Aorta (tissue), 5 donors: Measurements from ENCODE around the gene TMEM266. TPM values are rescaled to one million over a fixed set of nuclear protein-coding genes. Genes with fewer than 3 reads are reported as not detected.

Experiments used
- ATAC-seq: fragments of 200-7000 bp; cut with Tn5 transposase; one replicate; pipeline ENCODE4 v1.9.1; 2022; ENCODE audit warnings: moderate library complexity; ENCODE audit not compliant: low FRiP score
- DNase-seq, 2 donors: peaks; one replicate each; pipeline ENCODE4 v3.0.0-alpha.2; 2020
- H3K27ac ChIP-seq, 2 donors: one replicate each; pipeline ENCODE4 v1.5.1; 2013; ENCODE audit warnings: low read length in 2 of 2, mild to moderate bottlenecking in 2 of 2, moderate library complexity in 2 of 2, control low read depth in 1 of 2, inconsistent platforms in 1 of 2, low read depth in 1 of 2
- H3K27me3 ChIP-seq, 2 donors: one replicate each; pipeline ENCODE4 v1.6.1; 2013; ENCODE audit warnings: control low read depth in 1 of 2, low read length in 1 of 2, mild to moderate bottlenecking in 1 of 2, moderate library complexity in 1 of 2; ENCODE audit not compliant: insufficient read depth in 2 of 2, control insufficient read depth in 1 of 2
- H3K36me3 ChIP-seq, 2 donors: one replicate each; pipeline ENCODE4 v1.6.1; 2013; ENCODE audit warnings: control low read depth in 1 of 2, low read length in 1 of 2, mild to moderate bottlenecking in 1 of 2; ENCODE audit not compliant: insufficient read depth in 2 of 2, control insufficient read depth in 1 of 2
- H3K4me1 ChIP-seq, 2 donors: one replicate each; pipeline ENCODE4 v1.6.1; 2013; ENCODE audit warnings: low read length in 2 of 2, control low read depth in 1 of 2, mild to moderate bottlenecking in 1 of 2, moderate library complexity in 1 of 2; ENCODE audit not compliant: insufficient read depth in 2 of 2, control insufficient read depth in 1 of 2
- H3K4me3 ChIP-seq, 2 donors: one replicate each; pipeline ENCODE4 v1.5.1; 2013; ENCODE audit warnings: low read length in 2 of 2, control low read depth in 1 of 2, mild to moderate bottlenecking in 1 of 2
- H3K9me3 ChIP-seq: one replicate; pipeline ENCODE4 v1.6.1; 2013; ENCODE audit warnings: mild to moderate bottlenecking, low read length; ENCODE audit not compliant: control insufficient read depth
- WGBS, 2 donors: extraction: QIAGEN DNeasy Blood & Tissue Kit; methylation state at CpG; one replicate each; pipeline ENCODE4 v1.1.7; 2013; 5-methylcytosine and 5-hydroxymethylcytosine counted together
- intact Hi-C, 2 donors: fragments of 100-400 bp; cut with DNase I; formaldehyde crosslinking; loops; one replicate each; pipeline versions ENCODE4 v1.14.2 to v1.15.0; 2022
- polyA plus RNA-seq, 2 donors: library from polyadenylated mRNA; stranded (reverse); fragments of 200-250 nt; gene quantifications; one replicate each; pipeline ENCODE4 v1.2.3, GENCODE V29; 2013
- total RNA-seq, 2 donors: library from RNA; stranded (reverse); fragmentation: NEBNext Ultra II Directional; extraction: Animal tissue kit (Norgen Biotek cat#: 25700); gene quantifications; one replicate each; pipeline ENCODE4 v1.2.1, GENCODE V29; 2021
- donor health status: healthy with polysubstance abuse.
- donor health status: Bipolar disorder and iron deficiency.
- donor health status: DM: no; HTN: no; CAD: no.
- donor health status: DM: no; HTN: no; CAD: no.
- donor health status: DM: yes; HTN: yes; CAD: no.

TMEM266 gene
- total and polyA plus RNA-seq, 4 donors: 0.26 TPM; not detected in 3

- H3K27ac ChIP-seq: peak overlapping the region in 1 of 2 donors; percentile 66
- ATAC-seq: no peak
- no peaks in the 10 kb centered on the region for H3K36me3 ChIP-seq
Measured at GRCh38 chr15:76195506-76196268, 135.9 kb downstream of the TMEM266 start.

GRCh38 chr15:76196269-76197231 lies 136.8 kb downstream of the TMEM266 start:
- peak; percentile 73 to 86 for DNase-seq
- no peak overlapping the region for H3K4me3 ChIP-seq
- peak; percentile 59 for ATAC-seq
- H3K36me3 ChIP-seq: no peaks in the 10 kb centered on the region
- H3K4me1 ChIP-seq: no peaks in the 10 kb centered on the region
- no peaks in the 10 kb centered on the region for H3K27me3 ChIP-seq
- peak overlapping the region in 1 of 2 donors; percentile 66 for H3K27ac ChIP-seq
- 10 to 14% methylated on average over 18 of the region's 18 CpGs for WGBS, 2 donors
- H3K9me3 ChIP-seq: no peaks in the 10 kb centered on the region
- intact Hi-C loops: loop anchor here in 1 of 2 donors (10.0 kb wide), 1 partner anchor 88 kb away; no protein-coding TSS in a partner anchor

More at GRCh38 chr15:76195506-76196268, 135.9 kb downstream of the TMEM266 start:
- Histone ChIP-seq H3K4me1 (no peaks in the 10 kb centered on the region), H3K9me3 (no peaks in the 10 kb centered on the region), H3K4me3 (no peak overlapping the region), H3K27me3 (no peaks in the 10 kb centered on the region)
- 91 to 92% methylated on average over 7 of the region's 7 CpGs for WGBS, 2 donors
- intact Hi-C loops: loop anchor here in 1 of 2 donors (10.0 kb wide), 1 partner anchor 89 kb away; no protein-coding TSS in a partner anchor
- peak in 1 of 2 donors; percentile 51 for DNase-seq

- Histone ChIP-seq H3K9me3 (no peaks in the 10 kb centered on the region), H3K27ac (no peak overlapping the region)
- intact Hi-C loops: loop anchor here in 1 of 2 donors (10.0 kb wide), 1 partner anchor 87 kb away; no protein-coding TSS in a partner anchor
Measured at GRCh38 chr15:76197703-76198455, 138.1 kb downstream of the TMEM266 start.

GRCh38 chr15:76198456-76199105 lies 138.8 kb downstream of the TMEM266 start:
- DNase-seq: no peak
- Histone ChIP-seq H3K36me3 (no peaks in the 10 kb centered on the region), H3K9me3 (no peaks in the 10 kb centered on the region), H3K4me1 (no peaks in the 10 kb centered on the region), H3K27ac (peak overlapping the region in 1 of 2 donors; percentile 45), H3K27me3 (no peaks in the 10 kb centered on the region), H3K4me3 (no peak overlapping the region)
- intact Hi-C loops: loop anchor here in 1 of 2 donors (10.0 kb wide), 1 partner anchor 86 kb away; no protein-coding TSS in a partner anchor
- no peak for ATAC-seq
- WGBS, 2 donors: 94 to 96% methylated on average over 6 of the region's 6 CpGs

More at GRCh38 chr15:76197703-76198455, 138.1 kb downstream of the TMEM266 start:
- no peak for ATAC-seq
- no peaks in the 10 kb centered on the region for H3K4me1 ChIP-seq
- H3K4me3 ChIP-seq: no peak overlapping the region
- H3K36me3 ChIP-seq: no peaks in the 10 kb centered on the region
- peak in 1 of 2 donors; percentile 72 for DNase-seq
- 93 to 95% methylated on average over 8 of the region's 8 CpGs for WGBS, 2 donors
- no peaks in the 10 kb centered on the region for H3K27me3 ChIP-seq

- Histone ChIP-seq H3K4me1 (no peaks in the 10 kb centered on the region), H3K4me3 (no peak overlapping the region), H3K27me3 (no peaks in the 10 kb centered on the region), H3K27ac (peak overlapping the region in 1 of 2 donors; percentile 45), H3K9me3 (no peaks in the 10 kb centered on the region), H3K36me3 (no peaks in the 10 kb centered on the region)
- WGBS, 2 donors: 34 to 43% methylated on average over 18 to 19 of the region's 19 CpGs
- intact Hi-C loops: loop anchor here in 1 of 2 donors (10.0 kb wide), 1 partner anchor 85 kb away; no protein-coding TSS in a partner anchor
- peak; percentile 90 to 93 for DNase-seq
- ATAC-seq: peak; percentile 20
Measured at GRCh38 chr15:76199106-76200082, 139.6 kb downstream of the TMEM266 start.

- H3K27me3 ChIP-seq: no peaks in the 10 kb centered on the region
- H3K36me3 ChIP-seq: no peaks in the 10 kb centered on the region
- ATAC-seq (no peak), DNase-seq (peak in 1 of 2 donors; percentile 61)
- no peaks in the 10 kb centered on the region for H3K9me3 ChIP-seq
- no peak overlapping the region for H3K4me3 ChIP-seq
- 96 to 98% methylated on average over 6 of the region's 6 CpGs for WGBS, 2 donors
- no peaks in the 10 kb centered on the region for H3K4me1 ChIP-seq
- H3K27ac ChIP-seq: no peak overlapping the region
- intact Hi-C loops: no loop called here
Measured at GRCh38 chr15:76200083-76200465, 140.3 kb downstream of the TMEM266 start.

GRCh38 chr15:76200641-76201105 lies 140.9 kb downstream of the TMEM266 start:
- Histone ChIP-seq H3K9me3 (no peaks in the 10 kb centered on the region), H3K4me3 (no peak overlapping the region), H3K27ac (no peak overlapping the region), H3K27me3 (no peaks in the 10 kb centered on the region), H3K36me3 (no peaks in the 10 kb centered on the region), H3K4me1 (no peaks in the 10 kb centered on the region)
- intact Hi-C loops: no loop called here
- no peak for ATAC-seq
- peak in 1 of 2 donors; percentile 59 for DNase-seq
- WGBS, 2 donors: 43 to 67% methylated on average over 5 of the region's 5 CpGs
